ENCODE data around the gene CELA3A.

- no peak for TF ChIP-seq CTCF (IDR thresholded peaks at IDR 0.05; ENCODE audit: insufficient read depth, low read depth, low read length)
- no peak for TF ChIP-seq EZH2 (IDR thresholded peaks at IDR 0.05; ENCODE audit: insufficient read depth, low read length)
Measured at GRCh38 chr1:22056936-22057335, 55.5 kb downstream of the CELA3A start.

Measured in astrocyte (in vitro differentiated cells and primary cell).